Measurements from ENCODE around the gene CTDSPL.

Gene CTDSPL

DNA sequence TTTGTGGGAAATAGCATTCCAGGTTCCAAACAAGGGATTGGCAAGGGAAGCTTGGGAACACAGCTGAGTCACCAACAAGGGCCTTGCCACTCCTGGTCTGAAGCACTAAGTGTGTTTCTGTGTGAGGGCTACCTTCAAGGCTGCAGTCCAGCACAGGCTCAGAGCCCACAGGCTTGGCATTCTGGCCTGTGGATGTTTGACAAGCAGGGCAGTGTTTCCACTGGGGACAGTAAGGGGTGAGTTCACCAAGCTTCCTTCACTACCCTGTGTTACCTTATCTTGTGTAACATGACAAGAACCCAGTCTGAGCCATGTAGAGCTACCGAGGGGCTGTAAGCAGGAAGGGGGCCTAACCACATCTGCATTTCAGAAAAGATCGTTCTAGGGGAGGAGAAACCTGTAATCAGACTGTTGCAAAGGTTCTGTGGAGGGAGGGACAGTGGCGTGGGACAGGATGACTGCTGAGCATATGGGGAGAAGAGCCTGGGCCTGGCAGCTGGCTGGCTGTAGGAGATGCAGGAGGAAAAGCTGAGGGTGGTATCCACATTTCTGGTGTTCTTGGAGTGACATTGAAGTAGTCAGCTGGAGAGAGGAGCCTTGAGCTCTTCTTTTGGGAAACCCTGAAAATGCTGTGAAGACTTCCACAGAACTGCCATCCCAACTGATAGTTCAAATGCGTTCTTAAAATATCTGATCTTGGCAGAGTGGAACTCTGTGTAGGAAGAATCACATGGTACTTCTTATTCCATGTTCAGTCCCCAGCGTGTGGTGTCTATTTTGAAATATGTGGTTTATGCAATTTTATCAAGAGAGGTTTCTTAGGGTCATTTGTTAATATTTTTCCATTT is 61.3 kb downstream of the CTDSPL start:
- Histone ChIP-seq H3K36me3 (ENCODE audit: control insufficient read depth, insufficient read depth, low read length) (no peaks in the 10 kb centered on the region), H3K27me3 (replicated peaks; ENCODE audit: control insufficient read depth, insufficient read depth, low read length) (no peaks in the 10 kb centered on the region; the same call in 1 of the 2 replicates), H3K4me3 (replicated peaks; ENCODE audit: low read depth, low read length) (no peak overlapping the region)
- DNase-seq (ENCODE audit: extremely low read depth, insufficient read length) = no peak
- TF ChIP-seq, protein P1, sequence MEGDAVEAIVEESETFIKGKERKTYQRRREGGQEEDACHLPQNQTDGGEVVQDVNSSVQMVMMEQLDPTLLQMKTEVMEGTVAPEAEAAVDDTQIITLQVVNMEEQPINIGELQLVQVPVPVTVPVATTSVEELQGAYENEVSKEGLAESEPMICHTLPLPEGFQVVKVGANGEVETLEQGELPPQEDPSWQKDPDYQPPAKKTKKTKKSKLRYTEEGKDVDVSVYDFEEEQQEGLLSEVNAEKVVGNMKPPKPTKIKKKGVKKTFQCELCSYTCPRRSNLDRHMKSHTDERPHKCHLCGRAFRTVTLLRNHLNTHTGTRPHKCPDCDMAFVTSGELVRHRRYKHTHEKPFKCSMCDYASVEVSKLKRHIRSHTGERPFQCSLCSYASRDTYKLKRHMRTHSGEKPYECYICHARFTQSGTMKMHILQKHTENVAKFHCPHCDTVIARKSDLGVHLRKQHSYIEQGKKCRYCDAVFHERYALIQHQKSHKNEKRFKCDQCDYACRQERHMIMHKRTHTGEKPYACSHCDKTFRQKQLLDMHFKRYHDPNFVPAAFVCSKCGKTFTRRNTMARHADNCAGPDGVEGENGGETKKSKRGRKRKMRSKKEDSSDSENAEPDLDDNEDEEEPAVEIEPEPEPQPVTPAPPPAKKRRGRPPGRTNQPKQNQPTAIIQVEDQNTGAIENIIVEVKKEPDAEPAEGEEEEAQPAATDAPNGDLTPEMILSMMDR (IDR thresholded peaks at IDR 0.05; ENCODE audit: insufficient read depth, low read length, poor library complexity, severe bottlenecking) = no peak

DNA sequence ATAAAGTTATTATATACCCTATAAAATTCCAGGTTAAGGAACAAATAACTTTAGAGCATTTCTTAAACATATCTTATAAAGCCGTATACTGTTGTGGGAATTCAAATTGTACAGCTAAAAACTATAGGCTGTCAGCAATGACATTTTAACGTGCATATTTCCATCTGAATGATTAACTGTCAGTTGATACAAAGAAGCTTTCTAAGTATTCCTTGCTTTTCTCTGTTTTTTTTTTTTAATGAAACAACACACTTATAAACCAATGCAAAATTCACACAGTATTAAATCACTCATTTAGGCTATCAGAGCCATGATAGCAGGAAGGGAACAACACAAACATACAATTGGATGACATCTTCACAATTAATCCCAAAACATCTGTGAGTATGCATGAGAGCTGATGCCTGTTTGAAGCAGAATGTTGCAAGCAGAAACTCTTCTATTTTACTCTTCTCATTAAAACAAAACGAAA is 61.9 kb downstream of the CTDSPL start:
- TF ChIP-seq, protein P1 (IDR thresholded peaks at IDR 0.05; ENCODE audit: insufficient read depth, low read length, poor library complexity, severe bottlenecking) = no peak
- DNase-seq (ENCODE audit: extremely low read depth, insufficient read length) = no peak
- H3K27me3 ChIP-seq (replicated peaks; ENCODE audit: control insufficient read depth, insufficient read depth, low read length) = no peaks in the 10 kb centered on the region; the same call in 1 of the 2 replicates
- H3K36me3 ChIP-seq (ENCODE audit: control insufficient read depth, insufficient read depth, low read length) = no peaks in the 10 kb centered on the region
- no peak overlapping the region for H3K4me3 ChIP-seq (replicated peaks; ENCODE audit: low read depth, low read length)

DNA sequence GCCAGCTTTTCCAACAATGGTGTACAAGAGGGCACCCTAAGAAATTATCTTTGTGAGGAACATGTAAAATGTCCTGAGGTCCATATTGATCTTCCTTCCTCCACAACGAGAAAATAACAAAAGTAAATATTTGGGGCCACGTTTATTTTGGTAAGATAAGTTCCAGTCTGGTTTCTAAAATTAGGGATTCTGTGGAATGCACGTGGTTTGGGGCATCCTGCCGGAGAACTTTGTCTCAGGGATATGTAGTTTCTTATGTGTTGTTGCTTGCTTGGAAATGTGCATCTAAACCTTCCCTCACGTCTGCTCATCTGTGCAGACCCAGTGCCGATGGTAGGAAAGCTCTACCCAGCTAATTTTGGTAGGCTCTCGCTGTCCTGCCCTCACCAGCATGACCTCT is 62.8 kb downstream of the CTDSPL start:
- TF ChIP-seq, protein P1 (IDR thresholded peaks at IDR 0.05; ENCODE audit: insufficient read depth, low read length, poor library complexity, severe bottlenecking) = no peak
- Histone ChIP-seq H3K36me3 (ENCODE audit: control insufficient read depth, insufficient read depth, low read length) (no peaks in the 10 kb centered on the region), H3K27me3 (replicated peaks; ENCODE audit: control insufficient read depth, insufficient read depth, low read length) (no peaks in the 10 kb centered on the region; the same call in 1 of the 2 replicates), H3K4me3 (replicated peaks; ENCODE audit: low read depth, low read length) (no peak overlapping the region)
- DNase-seq (ENCODE audit: extremely low read depth, insufficient read length) = no peak

DNA sequence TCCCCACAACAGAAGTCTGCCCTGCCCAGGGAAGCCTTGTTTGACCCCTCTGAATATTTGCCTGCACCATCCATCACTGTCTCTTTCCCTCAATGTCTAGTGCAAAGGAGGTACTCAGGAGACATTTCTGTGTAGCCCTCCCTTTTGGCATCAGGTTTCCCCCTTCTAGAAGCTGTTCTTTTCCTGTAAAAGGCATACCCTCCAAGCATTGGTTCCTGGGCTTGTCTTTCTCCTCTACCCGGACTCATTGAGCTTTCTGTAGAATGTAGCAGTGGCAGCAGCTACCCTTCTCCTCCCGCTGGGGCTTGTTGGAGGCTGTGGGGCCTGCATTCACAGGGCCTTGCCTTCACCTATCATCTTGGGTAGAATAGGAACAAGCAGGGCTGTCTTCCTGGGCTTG is 63.5 kb downstream of the CTDSPL start:
- DNase-seq (ENCODE audit: extremely low read depth, insufficient read length) = no peak
- TF ChIP-seq, protein P1 (IDR thresholded peaks at IDR 0.05; ENCODE audit: insufficient read depth, low read length, poor library complexity, severe bottlenecking) = no peak
- Histone ChIP-seq H3K27me3 (replicated peaks; ENCODE audit: control insufficient read depth, insufficient read depth, low read length) (no peaks in the 10 kb centered on the region; the same call in 1 of the 2 replicates), H3K4me3 (replicated peaks; ENCODE audit: low read depth, low read length) (no peak overlapping the region), H3K36me3 (ENCODE audit: control insufficient read depth, insufficient read depth, low read length) (no peaks in the 10 kb centered on the region)

DNA sequence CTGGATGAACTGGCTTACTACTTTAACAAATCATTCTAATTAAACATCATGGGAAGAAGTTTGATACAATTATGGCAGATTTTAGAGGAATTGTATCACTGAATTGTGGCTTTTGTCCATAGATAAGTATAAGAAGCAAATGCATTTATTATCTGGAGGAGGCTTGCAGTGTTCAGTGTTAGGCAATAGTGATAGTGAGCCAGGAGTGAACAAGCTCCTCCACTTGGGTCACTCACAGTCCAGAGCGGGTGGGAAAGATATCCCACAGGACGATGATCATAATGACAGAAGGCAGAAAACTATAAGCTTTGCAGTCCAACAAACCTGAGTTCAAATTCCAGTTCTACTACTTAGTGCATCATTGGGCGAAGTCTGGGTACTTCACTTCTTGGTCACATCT is 64.9 kb downstream of the CTDSPL start:
- no peak for DNase-seq (ENCODE audit: extremely low read depth, insufficient read length)
- no peaks in the 10 kb centered on the region; the same call in 1 of the 2 replicates for H3K27me3 ChIP-seq (replicated peaks; ENCODE audit: control insufficient read depth, insufficient read depth, low read length)
- TF ChIP-seq, protein P1 (IDR thresholded peaks at IDR 0.05; ENCODE audit: insufficient read depth, low read length, poor library complexity, severe bottlenecking) = no peak
- no peak overlapping the region for H3K4me3 ChIP-seq (replicated peaks; ENCODE audit: low read depth, low read length)
- H3K36me3 ChIP-seq (ENCODE audit: control insufficient read depth, insufficient read depth, low read length) = no peaks in the 10 kb centered on the region

Data from GM06990 (cell line).